Peyer's patch (tissue), 4 donors: ENCODE results near the gene PER1.

Source experiments
- CTCF ChIP-seq, 6 experiments: fragments of 450-650 bp in 4 of 6; fragments of 200-600 bp in 2 of 6; sonication (generic) in 1 of 6; IDR thresholded peaks; one replicate each; pipeline ENCODE4 v1.5.1; 2017 to 2019; ENCODE audit warnings: antibody characterized with exemption in 6 of 6, mild to moderate bottlenecking in 3 of 6, moderate library complexity in 1 of 6
- POLR2A ChIP-seq, 2 donors: fragments of 450-650 bp; IDR thresholded peaks; one replicate each; pipeline ENCODE4 v1.5.1; 2017; ENCODE audit warnings: antibody characterized with exemption in 2 of 2, mild to moderate bottlenecking in 2 of 2, moderate library complexity in 2 of 2

DNA sequence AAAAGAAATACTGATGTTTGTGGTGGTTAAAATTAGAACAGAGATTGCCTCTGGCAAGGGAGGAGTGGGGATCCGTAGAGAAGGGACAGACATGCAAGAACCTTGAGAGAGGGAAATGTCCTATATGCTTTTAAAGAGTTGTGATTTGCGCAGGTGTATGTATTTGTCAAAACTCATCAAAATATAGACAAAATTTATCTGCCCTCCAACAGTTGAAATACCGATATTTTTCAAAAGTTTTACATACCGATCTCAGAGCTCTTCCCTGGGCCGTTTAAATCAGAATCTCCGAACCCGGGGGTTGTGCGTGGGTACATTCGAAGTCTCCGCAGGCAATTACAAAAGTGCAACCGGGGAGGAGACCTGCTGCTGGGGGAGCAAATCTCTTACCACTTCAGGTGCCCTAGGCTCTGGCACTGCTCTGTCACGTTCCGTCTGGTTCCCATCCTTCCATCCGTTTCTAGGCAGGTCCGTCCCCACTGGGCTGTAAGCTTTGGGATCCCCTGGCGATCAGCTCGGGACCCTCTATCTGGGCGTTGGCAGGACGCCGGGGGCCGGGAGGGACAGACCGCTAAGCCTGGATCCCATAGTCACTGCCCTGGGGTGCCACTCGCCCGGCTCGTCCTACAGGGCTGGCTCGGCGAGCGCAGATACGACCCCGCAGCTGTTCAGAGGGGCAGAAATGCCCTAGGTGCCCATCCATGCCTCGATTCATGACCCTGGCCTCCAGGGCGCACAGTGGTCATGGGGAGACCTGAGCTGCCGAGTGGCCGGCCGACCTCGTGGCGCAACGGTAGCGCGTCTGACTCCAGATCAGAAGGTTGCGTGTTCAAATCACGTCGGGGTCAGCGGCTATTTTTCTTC, 33.6 kb upstream of the PER1 start:
- peak; percentile 36 to 47 for TF ChIP-seq POLR2A (IDR thresholded peaks at IDR 0.05)
- TF ChIP-seq CTCF (IDR thresholded peaks at IDR 0.05): no peak
